Smooth muscle cell (in vitro differentiated cells): ENCODE data around the gene LRTM2. TPM values are rescaled to one million over a fixed set of nuclear protein-coding genes. Genes with fewer than 3 reads are reported as not detected.

ENCODE experiments used
- DNase-seq: peaks from one replicate; lab custom pipeline; 2025; ENCODE audit not compliant: unreplicated experiment; lab: John Stamatoyannopoulos, UW
- H2AFZ ChIP-seq: fragments of 200-600 bp; sonication (generic); 2 replicates; pipeline ENCODE4 v1.6.0; 2016; ENCODE audit warnings: antibody characterized with exemption, low read depth, mild to moderate bottlenecking
- H3F3A ChIP-seq: fragments of 200-600 bp; sonication (generic); 2 replicates; pipeline ENCODE4 v1.6.0; 2017; ENCODE audit warnings: antibody characterized with exemption, low read depth
- H3K27ac ChIP-seq: fragments of 200-600 bp; sonication (generic); 2 replicates; pipeline ENCODE4 v1.5.1; 2016; ENCODE audit warnings: low read depth, mild to moderate bottlenecking
- H3K27me3 ChIP-seq: fragments of 200-600 bp; sonication (generic); 2 replicates; pipeline ENCODE4 v1.6.1; 2016; ENCODE audit warnings: low read depth, mild to moderate bottlenecking
- H3K36me3 ChIP-seq: fragments of 200-600 bp; sonication (generic); 2 replicates; pipeline ENCODE4 v1.5.1; 2016; ENCODE audit warnings: low read depth
- H3K4me1 ChIP-seq: fragments of 200-600 bp; sonication (generic); 2 replicates; pipeline ENCODE4 v1.5.1; 2016; ENCODE audit warnings: low read depth
- H3K4me2 ChIP-seq: fragments of 200-600 bp; sonication (generic); 2 replicates; pipeline ENCODE4 v1.6.0; 2016; ENCODE audit warnings: mild to moderate bottlenecking
- H3K4me3 ChIP-seq: fragments of 200-600 bp; sonication (generic); 2 replicates; pipeline ENCODE4 v1.5.1; 2016; ENCODE audit warnings: mild to moderate bottlenecking
- H3K79me2 ChIP-seq: fragments of 200-600 bp; sonication (generic); 2 replicates; pipeline ENCODE4 v1.6.0; 2016; ENCODE audit warnings: low read depth, mild to moderate bottlenecking
- H3K9ac ChIP-seq: fragments of 200-600 bp; sonication (generic); 2 replicates; pipeline ENCODE4 v1.6.0; 2016; ENCODE audit warnings: low read depth
- H3K9me3 ChIP-seq: fragments of 200-600 bp; sonication (generic); replicated peaks from 2 replicates; pipeline ENCODE4 v1.5.1; 2016; ENCODE audit warnings: low read depth
- H4K20me1 ChIP-seq: fragments of 200-600 bp; sonication (generic); 2 replicates; pipeline ENCODE4 v1.6.0; 2016; ENCODE audit warnings: low read depth
- WGBS: methylation state at CpG from one replicate; pipeline ENCODE4 v1.1.7; 2016; ENCODE audit warnings: low lambda C conversion rate; 5-methylcytosine and 5-hydroxymethylcytosine counted together
- polyA plus RNA-seq: library from polyadenylated mRNA; unstranded; fragments of >200 nt; fragmentation: Nextera tagmentation; extraction: Ambion mirVana; gene quantifications from 2 replicates; pipeline ENCODE4 v1.2.1, GENCODE V29; 2016
- total RNA-seq: library from RNA; depleted of rRNA; stranded (reverse); fragments of >200 nt; gene quantifications from 2 replicates; pipeline ENCODE4 v1.2.3, GENCODE V29; 2014
- TF ChIP-seq, protein P1 (sequence below): fragments of 200-600 bp; sonication (generic); IDR thresholded peaks from 2 replicates; pipeline ENCODE4 v1.5.1; 2017; ENCODE audit warnings: borderline replicate concordance, mild to moderate bottlenecking, antibody characterized with exemption; ENCODE audit not compliant: insufficient read depth, poor library complexity, severe bottlenecking

LRTM2 gene
- total and polyA plus RNA-seq, 2 experiments from 2014 or later = not detected

DNA sequence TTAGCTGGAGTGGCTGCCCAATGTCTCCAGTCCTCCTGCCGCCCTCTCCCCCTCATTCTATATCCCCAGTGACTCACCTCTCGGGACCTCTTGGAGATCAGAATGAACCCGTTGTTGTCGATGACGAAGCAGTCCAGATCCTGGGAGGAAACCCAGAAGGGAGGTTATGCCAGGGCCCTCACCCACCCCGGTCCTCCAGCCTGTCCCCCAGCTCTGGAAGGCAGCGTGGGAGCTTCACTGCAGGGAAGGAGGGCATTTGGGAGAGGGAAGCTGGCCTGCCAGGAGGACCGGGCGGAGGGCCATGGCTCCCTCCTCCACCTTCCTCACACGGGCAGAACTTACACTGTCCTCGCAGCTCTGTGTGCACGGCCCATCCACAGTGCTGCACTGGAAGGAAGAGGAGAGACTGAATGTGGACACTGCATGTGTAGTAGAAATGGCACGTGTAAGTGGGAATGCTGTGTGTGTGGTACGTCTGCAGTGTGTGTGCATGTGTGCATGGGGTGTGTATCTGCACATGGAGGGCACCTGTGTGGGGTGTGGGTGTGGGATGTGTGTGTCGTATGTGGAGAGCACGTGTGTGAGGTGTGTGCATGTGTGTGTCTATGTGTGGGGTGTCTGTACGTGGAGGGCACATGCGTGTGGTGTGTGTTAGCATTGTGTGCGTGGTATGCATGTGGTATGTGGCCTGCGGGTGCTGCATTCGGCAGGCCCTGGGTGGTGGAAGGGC is 10.0 kb upstream of the LRTM2 start:
- no peak overlapping the region for H3K4me3 ChIP-seq
- no peak overlapping the region for H3K9ac ChIP-seq
- no peaks in the 10 kb centered on the region for H3K9me3 ChIP-seq
- H3K27me3 ChIP-seq = no peaks in the 10 kb centered on the region
- H3K4me1 ChIP-seq = no peaks in the 10 kb centered on the region
- TF ChIP-seq, protein P1, sequence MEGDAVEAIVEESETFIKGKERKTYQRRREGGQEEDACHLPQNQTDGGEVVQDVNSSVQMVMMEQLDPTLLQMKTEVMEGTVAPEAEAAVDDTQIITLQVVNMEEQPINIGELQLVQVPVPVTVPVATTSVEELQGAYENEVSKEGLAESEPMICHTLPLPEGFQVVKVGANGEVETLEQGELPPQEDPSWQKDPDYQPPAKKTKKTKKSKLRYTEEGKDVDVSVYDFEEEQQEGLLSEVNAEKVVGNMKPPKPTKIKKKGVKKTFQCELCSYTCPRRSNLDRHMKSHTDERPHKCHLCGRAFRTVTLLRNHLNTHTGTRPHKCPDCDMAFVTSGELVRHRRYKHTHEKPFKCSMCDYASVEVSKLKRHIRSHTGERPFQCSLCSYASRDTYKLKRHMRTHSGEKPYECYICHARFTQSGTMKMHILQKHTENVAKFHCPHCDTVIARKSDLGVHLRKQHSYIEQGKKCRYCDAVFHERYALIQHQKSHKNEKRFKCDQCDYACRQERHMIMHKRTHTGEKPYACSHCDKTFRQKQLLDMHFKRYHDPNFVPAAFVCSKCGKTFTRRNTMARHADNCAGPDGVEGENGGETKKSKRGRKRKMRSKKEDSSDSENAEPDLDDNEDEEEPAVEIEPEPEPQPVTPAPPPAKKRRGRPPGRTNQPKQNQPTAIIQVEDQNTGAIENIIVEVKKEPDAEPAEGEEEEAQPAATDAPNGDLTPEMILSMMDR = no peak
- peak overlapping the region; percentile 14 for H3K27ac ChIP-seq
- no peaks in the 10 kb centered on the region for H3K36me3 ChIP-seq
- no peaks in the 10 kb centered on the region for H3F3A ChIP-seq
- WGBS = 76% methylated on average over 16 of the region's 21 CpGs
- no peak for DNase-seq
- H3K4me2 ChIP-seq = peak overlapping the region; percentile 36
- no peak overlapping the region for H2AFZ ChIP-seq
- no peaks in the 10 kb centered on the region for H4K20me1 ChIP-seq
- no peaks in the 10 kb centered on the region for H3K79me2 ChIP-seq

DNA sequence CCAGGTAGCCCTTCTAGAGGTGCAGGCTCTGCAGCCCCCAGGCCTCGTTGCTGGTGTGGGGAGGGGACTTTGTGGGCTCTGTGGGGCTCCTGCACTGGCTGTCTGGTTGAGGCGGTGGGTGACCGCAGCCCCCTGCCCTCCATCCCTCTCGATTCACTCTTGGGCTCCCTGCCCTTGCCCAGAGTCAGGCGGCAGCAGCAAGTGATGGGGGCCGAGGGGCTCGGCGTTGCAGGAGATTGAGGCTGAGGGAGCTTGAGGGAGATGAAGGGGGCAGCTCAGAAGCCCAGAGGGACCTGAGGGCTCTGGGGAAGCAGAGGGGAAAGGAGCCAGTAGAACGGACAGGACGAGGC is 9.5 kb upstream of the LRTM2 start:
- H3K4me2 ChIP-seq = no peak overlapping the region

DNA sequence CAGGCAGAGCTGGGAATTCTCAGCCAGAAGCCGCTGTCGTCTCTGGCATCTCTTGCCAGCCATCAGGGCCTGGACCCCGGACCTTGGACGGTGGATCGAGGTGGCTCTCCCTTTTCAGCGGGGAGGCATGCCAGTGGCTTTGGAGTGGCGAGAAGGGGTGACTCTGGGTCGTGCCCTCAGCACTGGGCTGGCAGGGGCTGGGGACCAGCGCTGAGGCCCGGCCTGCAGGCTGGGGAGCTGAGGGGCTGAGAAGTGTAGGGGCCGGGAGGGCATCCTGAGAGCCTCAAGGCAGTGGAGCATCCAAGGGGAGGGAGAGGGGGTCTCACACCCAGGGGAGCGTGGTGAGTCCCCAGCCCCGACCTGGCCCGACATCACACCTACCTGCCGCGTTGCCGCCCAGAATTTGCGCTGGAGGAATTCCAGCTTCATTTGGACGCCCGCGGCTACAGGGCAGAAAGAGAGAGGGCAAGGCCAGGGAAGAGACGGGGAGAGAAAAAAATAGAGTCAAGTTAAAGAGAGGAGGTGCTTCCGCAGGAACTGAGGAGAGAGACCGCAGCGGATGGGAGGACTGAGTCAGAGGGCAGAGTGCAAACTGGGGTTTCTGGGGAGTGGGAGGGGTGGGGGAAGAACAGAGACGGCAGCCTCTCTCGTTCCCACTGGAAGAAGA is 9.0 kb upstream of the LRTM2 start:
- no peak overlapping the region for H3K9ac ChIP-seq
- no peaks in the 10 kb centered on the region for H3K4me1 ChIP-seq
- H3K9me3 ChIP-seq = no peaks in the 10 kb centered on the region
- no peak overlapping the region for H2AFZ ChIP-seq
- H3K79me2 ChIP-seq = no peaks in the 10 kb centered on the region
- no peaks in the 10 kb centered on the region for H3K36me3 ChIP-seq
- H3K4me3 ChIP-seq = no peak overlapping the region
- H3K27me3 ChIP-seq = no peaks in the 10 kb centered on the region
- H3K4me2 ChIP-seq = no peak overlapping the region
- 90% methylated on average over 26 of the region's 27 CpGs for WGBS
- no peak for DNase-seq
- H3F3A ChIP-seq = no peaks in the 10 kb centered on the region
- H3K27ac ChIP-seq = no peak overlapping the region
- no peaks in the 10 kb centered on the region for H4K20me1 ChIP-seq
- TF ChIP-seq, protein P1 = no peak

More for the DNA sequence above, 9.5 kb upstream of the LRTM2 start:
- DNase-seq = no peak
- Histone ChIP-seq H3K9me3 (no peaks in the 10 kb centered on the region), H3K4me3 (no peak overlapping the region), H2AFZ (no peak overlapping the region), H3K36me3 (no peaks in the 10 kb centered on the region), H3K27ac (no peak overlapping the region), H3K9ac (no peak overlapping the region), H3F3A (no peaks in the 10 kb centered on the region), H3K4me1 (no peaks in the 10 kb centered on the region), H3K27me3 (no peaks in the 10 kb centered on the region), H4K20me1 (no peaks in the 10 kb centered on the region), H3K79me2 (no peaks in the 10 kb centered on the region)
- 91% methylated on average over 9 of the region's 10 CpGs for WGBS
- TF ChIP-seq, protein P1 = no peak
